ENCODE results near the gene TMUB2.

TMUB2 gene

GRCh38 chr17:44164476-44164875 lies 22.3 kb upstream of the TMUB2 start:
- H3K4me3 ChIP-seq (ENCODE audit: low read length) = no peak overlapping the region
- H2AFZ ChIP-seq (ENCODE audit: low read depth, low read length) = no peak overlapping the region
- peaks cover 4% of the 10 kb centered on the region for H3K4me1 ChIP-seq (ENCODE audit: insufficient read depth, low read length)
- no peaks in the 10 kb centered on the region for H3K9me3 ChIP-seq (ENCODE audit: low read length)
- H3K27me3 ChIP-seq (ENCODE audit: insufficient read depth, low read length) = no peaks in the 10 kb centered on the region
- H3K36me3 ChIP-seq (ENCODE audit: insufficient read depth, low read length) = peaks cover 17% of the 10 kb centered on the region

GRCh38 chr17:44167181-44167861 lies 19.5 kb upstream of the TMUB2 start:
- Histone ChIP-seq H3K4me3 (ENCODE audit: low read length) (no peak overlapping the region), H3K36me3 (ENCODE audit: insufficient read depth, low read length) (peaks cover under 1% of the 10 kb centered on the region), H3K9me3 (ENCODE audit: low read length) (no peaks in the 10 kb centered on the region), H2AFZ (ENCODE audit: low read depth, low read length) (no peak overlapping the region), H3K4me1 (ENCODE audit: insufficient read depth, low read length) (peaks cover 4% of the 10 kb centered on the region), H3K27me3 (ENCODE audit: insufficient read depth, low read length) (no peaks in the 10 kb centered on the region)

- Histone ChIP-seq H3K9me3 (ENCODE audit: low read length) (no peaks in the 10 kb centered on the region), H3K4me3 (ENCODE audit: low read length) (no peak overlapping the region), H3K36me3 (ENCODE audit: insufficient read depth, low read length) (no peaks in the 10 kb centered on the region), H3K4me1 (ENCODE audit: insufficient read depth, low read length) (peaks cover 4% of the 10 kb centered on the region), H2AFZ (ENCODE audit: low read depth, low read length) (no peak overlapping the region), H3K27me3 (ENCODE audit: insufficient read depth, low read length) (no peaks in the 10 kb centered on the region)
These were observed 16.7 kb upstream of the TMUB2 start for GRCh38 chr17:44170135-44170498.

GRCh38 chr17:44170499-44171201 lies 16.1 kb upstream of the TMUB2 start, which contains the start of gene ASB16:
TSS of gene ASB16 (plus strand) at chr17:44170704. CDS start at chr17:44170790, 86 bp downstream.
- H3K36me3 ChIP-seq (ENCODE audit: insufficient read depth, low read length) = peaks cover 2% of the 10 kb centered on the region
- no peak within 1 kb of the TSS for H3K4me3 ChIP-seq (ENCODE audit: low read length)
- no peak within 1 kb of the TSS for H2AFZ ChIP-seq (ENCODE audit: low read depth, low read length)
- peaks cover 4% of the 10 kb centered on the region for H3K4me1 ChIP-seq (ENCODE audit: insufficient read depth, low read length)
- no peaks in the 10 kb centered on the region for H3K27me3 ChIP-seq (ENCODE audit: insufficient read depth, low read length)
- no peaks in the 10 kb centered on the region for H3K9me3 ChIP-seq (ENCODE audit: low read length)

- H3K27me3 ChIP-seq (ENCODE audit: insufficient read depth, low read length) = no peaks in the 10 kb centered on the region
- H3K4me1 ChIP-seq (ENCODE audit: insufficient read depth, low read length) = peaks cover 4% of the 10 kb centered on the region
- no peak overlapping the region for H2AFZ ChIP-seq (ENCODE audit: low read depth, low read length)
- H3K4me3 ChIP-seq (ENCODE audit: low read length) = no peak overlapping the region
- H3K9me3 ChIP-seq (ENCODE audit: low read length) = no peaks in the 10 kb centered on the region
- H3K36me3 ChIP-seq (ENCODE audit: insufficient read depth, low read length) = peaks cover 14% of the 10 kb centered on the region
These were observed 14.8 kb upstream of the TMUB2 start for GRCh38 chr17:44171931-44172455.

GRCh38 chr17:44174427-44174826 lies 12.3 kb upstream of the TMUB2 start:
- H3K27me3 ChIP-seq (ENCODE audit: insufficient read depth, low read length) = no peaks in the 10 kb centered on the region
- H3K36me3 ChIP-seq (ENCODE audit: insufficient read depth, low read length) = peaks cover 29% of the 10 kb centered on the region
- no peaks in the 10 kb centered on the region for H3K4me1 ChIP-seq (ENCODE audit: insufficient read depth, low read length)
- no peak overlapping the region for H3K4me3 ChIP-seq (ENCODE audit: low read length)
- no peaks in the 10 kb centered on the region for H3K9me3 ChIP-seq (ENCODE audit: low read length)
- H2AFZ ChIP-seq (ENCODE audit: low read depth, low read length) = no peak overlapping the region

- Histone ChIP-seq H3K36me3 (ENCODE audit: insufficient read depth, low read length) (peaks cover 29% of the 10 kb centered on the region), H3K4me1 (ENCODE audit: insufficient read depth, low read length) (no peaks in the 10 kb centered on the region), H2AFZ (ENCODE audit: low read depth, low read length) (no peak overlapping the region), H3K9me3 (ENCODE audit: low read length) (no peaks in the 10 kb centered on the region), H3K4me3 (ENCODE audit: low read length) (no peak overlapping the region), H3K27me3 (ENCODE audit: insufficient read depth, low read length) (no peaks in the 10 kb centered on the region)
These were observed 10.5 kb upstream of the TMUB2 start for GRCh38 chr17:44176257-44176656.

- no peaks in the 10 kb centered on the region for H3K27me3 ChIP-seq (ENCODE audit: insufficient read depth, low read length)
- no peaks in the 10 kb centered on the region for H3K4me1 ChIP-seq (ENCODE audit: insufficient read depth, low read length)
- peaks cover 3% of the 10 kb centered on the region for H3K9me3 ChIP-seq (ENCODE audit: low read length)
- H3K36me3 ChIP-seq (ENCODE audit: insufficient read depth, low read length) = peaks cover 34% of the 10 kb centered on the region
- no peak overlapping the region for H2AFZ ChIP-seq (ENCODE audit: low read depth, low read length)
- H3K4me3 ChIP-seq (ENCODE audit: low read length) = no peak overlapping the region
These were observed 9.9 kb upstream of the TMUB2 start for GRCh38 chr17:44176671-44177501.

GRCh38 chr17:44177640-44178039 lies 9.1 kb upstream of the TMUB2 start:
- H3K4me3 ChIP-seq (ENCODE audit: low read length) = no peak overlapping the region
- no peak overlapping the region for H2AFZ ChIP-seq (ENCODE audit: low read depth, low read length)
- H3K4me1 ChIP-seq (ENCODE audit: insufficient read depth, low read length) = no peaks in the 10 kb centered on the region
- H3K27me3 ChIP-seq (ENCODE audit: insufficient read depth, low read length) = no peaks in the 10 kb centered on the region
- H3K36me3 ChIP-seq (ENCODE audit: insufficient read depth, low read length) = peaks cover 41% of the 10 kb centered on the region
- H3K9me3 ChIP-seq (ENCODE audit: low read length) = peaks cover 3% of the 10 kb centered on the region

GRCh38 chr17:44178133-44178532 lies 8.6 kb upstream of the TMUB2 start:
- no peak overlapping the region for H3K4me3 ChIP-seq (ENCODE audit: low read length)
- H3K4me1 ChIP-seq (ENCODE audit: insufficient read depth, low read length) = no peaks in the 10 kb centered on the region
- peaks cover 44% of the 10 kb centered on the region for H3K36me3 ChIP-seq (ENCODE audit: insufficient read depth, low read length)
- H3K27me3 ChIP-seq (ENCODE audit: insufficient read depth, low read length) = no peaks in the 10 kb centered on the region
- H3K9me3 ChIP-seq (ENCODE audit: low read length) = peaks cover 3% of the 10 kb centered on the region
- no peak overlapping the region for H2AFZ ChIP-seq (ENCODE audit: low read depth, low read length)

GRCh38 chr17:44183024-44183423 lies 3.7 kb upstream of the TMUB2 start:
- Histone ChIP-seq H3K9me3 (ENCODE audit: low read length) (peaks cover 3% of the 10 kb centered on the region), H2AFZ (ENCODE audit: low read depth, low read length) (no peak overlapping the region), H3K27me3 (ENCODE audit: insufficient read depth, low read length) (no peaks in the 10 kb centered on the region), H3K4me3 (ENCODE audit: low read length) (no peak overlapping the region), H3K36me3 (ENCODE audit: insufficient read depth, low read length) (peaks cover 26% of the 10 kb centered on the region), H3K4me1 (ENCODE audit: insufficient read depth, low read length) (peaks cover 17% of the 10 kb centered on the region)

GRCh38 chr17:44184212-44184810 lies 2.5 kb upstream of the TMUB2 start:
- Histone ChIP-seq H3K27me3 (ENCODE audit: insufficient read depth, low read length) (no peaks in the 10 kb centered on the region), H2AFZ (ENCODE audit: low read depth, low read length) (no peak overlapping the region), H3K9me3 (ENCODE audit: low read length) (peaks cover 3% of the 10 kb centered on the region), H3K4me1 (ENCODE audit: insufficient read depth, low read length) (peaks cover 20% of the 10 kb centered on the region), H3K4me3 (ENCODE audit: low read length) (no peak overlapping the region), H3K36me3 (ENCODE audit: insufficient read depth, low read length) (peaks cover 22% of the 10 kb centered on the region)
